Psoas muscle (tissue), 8 donors: Measurements from ENCODE around the gene GRAMD2A. TPM values are rescaled to one million over a fixed set of nuclear protein-coding genes. Genes with fewer than 3 reads are reported as not detected.

Source experiments
- ATAC-seq, 4 donors: fragments of 200-7000 bp; cut with Tn5 transposase; one replicate each; pipeline ENCODE4 v1.9.1; 2020; ENCODE audit warnings: moderate library complexity in 3 of 4, mild to moderate bottlenecking in 2 of 4
- DNase-seq, 2 donors: peaks; one replicate each; pipeline ENCODE4 v3.0.0-alpha.2; 2020
- H3K27ac ChIP-seq: fragments of 200-600 bp; one replicate; pipeline ENCODE4 v1.8.0; 2022
- H3K27me3 ChIP-seq, 3 donors: fragments of 200-600 bp in 1 of 3; one replicate each; pipeline versions ENCODE4 v1.6.1 to v1.8.0; 2013 to 2022; ENCODE audit warnings: low read length in 2 of 3, mild to moderate bottlenecking in 2 of 3, moderate library complexity in 1 of 3; ENCODE audit not compliant: insufficient read depth in 3 of 3
- H3K36me3 ChIP-seq, 2 donors: fragments of 200-600 bp in 1 of 2; one replicate each; pipeline versions ENCODE4 v1.6.1 to v1.8.0; 2013 to 2022; ENCODE audit warnings: low read depth in 1 of 2, mild to moderate bottlenecking in 1 of 2, moderate library complexity in 1 of 2; ENCODE audit not compliant: insufficient read depth in 1 of 2
- H3K4me1 ChIP-seq: fragments of 200-600 bp; one replicate; pipeline ENCODE4 v1.8.0; 2022
- H3K4me3 ChIP-seq: fragments of 200-600 bp; one replicate; pipeline ENCODE4 v1.8.0; 2022; ENCODE audit warnings: mild to moderate bottlenecking
- H3K9me3 ChIP-seq: fragments of 200-600 bp; one replicate; pipeline ENCODE4 v1.8.0; 2022
- CTCF ChIP-seq: fragments of 200-600 bp; IDR thresholded peaks from one replicate; pipeline ENCODE4 v1.8.0; 2022; ENCODE audit warnings: antibody characterized with exemption
- WGBS, 3 donors: extraction: QIAGEN DNeasy Blood & Tissue Kit; methylation state at CpG; one replicate each; pipeline versions ENCODE4 v1.1.6 to v1.1.7; 2013; 5-methylcytosine and 5-hydroxymethylcytosine counted together
- intact Hi-C, 2 donors: fragments of 100-400 bp; cut with DNase I; formaldehyde crosslinking; loops; one replicate each; pipeline versions ENCODE4 v1.11.0 to v1.14.2; 2022
- polyA plus RNA-seq, 3 donors: library from polyadenylated mRNA; stranded (reverse); fragments of 200-250 nt; gene quantifications; one replicate each; pipeline ENCODE4 v1.2.3, GENCODE V29; 2013
- total RNA-seq, 4 donors: library from RNA; stranded (reverse); fragmentation: NEBNext Ultra II Directional in 2 of 4; extraction: Animal tissue kit (Norgen Biotek cat#: 25700) in 2 of 4; gene quantifications; one replicate each; pipeline versions ENCODE4 v1.2.1 to v1.2.4, GENCODE V29; 2021 to 2023
- donor health status: healthy with polysubstance abuse.
- donor health status: DM: no; HTN: no; CAD: no; lungs with moderate emphysema.
- donor health status: Bipolar disorder and iron deficiency.
- donor health status: healthy.
- donor health status: DM: yes; HTN: yes; CAD: no.
- donor health status: DM: no; HTN: no; CAD: no.
- donor health status: DM: no; HTN: no; CAD: no.
- donor health status: DM: yes; HTN: yes; CAD: no.

Gene GRAMD2A
- total and polyA plus RNA-seq, 7 donors: 0.01 TPM; not detected in 6

GRCh38 chr15:72229947-72230196, 32.3 kb upstream of the GRAMD2A start:
- Histone ChIP-seq H3K4me3 (peak overlapping the region; percentile 99), H3K36me3 (no peaks in the 10 kb centered on the region), H3K9me3 (no peaks in the 10 kb centered on the region), H3K27ac (peak overlapping the region; percentile 99), H3K4me1 (peaks cover 53% of the 10 kb centered on the region), H3K27me3 (no peaks in the 10 kb centered on the region)
- intact Hi-C loops: loop anchor here (2.0 to 5.0 kb wide), 4 partner anchors 29 to 43 kb away; partner anchors contain the start of genes PARP6 (in 2 of the 2) and GRAMD2A (in 1 of the 2)
- WGBS, 3 donors: 0% methylated on average over 14 to 29 of the region's 29 CpGs
- TF ChIP-seq CTCF: peak; percentile 7
- DNase-seq (no peak), ATAC-seq (no peak)

- no peak for TF ChIP-seq CTCF
- no peak for ATAC-seq
- Histone ChIP-seq H3K36me3 (no peaks in the 10 kb centered on the region), H3K9me3 (no peaks in the 10 kb centered on the region), H3K27me3 (no peaks in the 10 kb centered on the region), H3K4me3 (peak overlapping the region; percentile 99), H3K4me1 (peaks cover 56% of the 10 kb centered on the region), H3K27ac (peak overlapping the region; percentile 99)
- 4 to 11% (median 5%) methylated on average over 25 of the region's 25 CpGs for WGBS, 3 donors
- intact Hi-C loops: no loop called here
- DNase-seq: peak in 1 of 2 donors; percentile 60
These were observed 31.7 kb upstream of the GRAMD2A start for GRCh38 chr15:72229076-72229946.

GRCh38 chr15:72227720-72228119, 30.1 kb upstream of the GRAMD2A start:
- Histone ChIP-seq H3K27me3 (no peaks in the 10 kb centered on the region), H3K36me3 (peaks cover 0 to 6% of the 10 kb centered on the region in 2 donors), H3K9me3 (no peaks in the 10 kb centered on the region), H3K4me1 (peaks cover 69% of the 10 kb centered on the region), H3K4me3 (peak overlapping the region; percentile 99), H3K27ac (peak overlapping the region; percentile 99)
- 33 to 71% (median 38%) methylated on average over 4 of the region's 4 CpGs for WGBS, 3 donors
- TF ChIP-seq CTCF: no peak
- DNase-seq: no peak
- ATAC-seq: no peak
- intact Hi-C loops: no loop called here

- TF ChIP-seq CTCF: no peak
- WGBS, 3 donors: 13 to 35% (median 19%) methylated on average over 8 of the region's 8 CpGs
- Histone ChIP-seq H3K4me3 (peak overlapping the region; percentile 99), H3K9me3 (no peaks in the 10 kb centered on the region), H3K4me1 (peaks cover 69% of the 10 kb centered on the region), H3K36me3 (peaks cover 0 to 6% of the 10 kb centered on the region in 2 donors), H3K27ac (peak overlapping the region; percentile 99), H3K27me3 (no peaks in the 10 kb centered on the region)
- ATAC-seq (peak in 3 of 4 donors; percentile 16 to 39 (median 23)), DNase-seq (peak; percentile 47 to 72)
- intact Hi-C loops: no loop called here
These were observed 29.6 kb upstream of the GRAMD2A start for GRCh38 chr15:72227192-72227586.
